Neural cell (in vitro differentiated cells): ENCODE results near the gene SOX5. TPM values are rescaled to one million over a fixed set of nuclear protein-coding genes. Genes with fewer than 3 reads are reported as not detected.
"Not testable (repeated sequence)": the region's sequence is repeated elsewhere in the genome, so short reads cannot be mapped to it uniquely, and the experiment has no call there.

ENCODE experiments used
- H2AFZ ChIP-seq: fragments of 200-600, 300-800 bp; sonication (generic), shearing (Covaris generic); 2 replicates; pipeline ENCODE4 v1.6.0; 2014; ENCODE audit warnings: low read depth, mild to moderate bottlenecking, antibody characterized with exemption, low read length, moderate library complexity
- H3F3A ChIP-seq: fragments of 200-600 bp; shearing (Covaris generic); 2 replicates; pipeline ENCODE4 v1.6.1; 2016; ENCODE audit warnings: mild to moderate bottlenecking, moderate library complexity, mixed read lengths, antibody characterized with exemption, low read length; ENCODE audit not compliant: insufficient read depth, poor library complexity, severe bottlenecking
- H3K27ac ChIP-seq: fragments of 200-600, 300-800 bp; sonication (generic), shearing (Covaris generic); 2 replicates; pipeline ENCODE4 v1.5.1; 2014; ENCODE audit warnings: mild to moderate bottlenecking, low read length, moderate library complexity
- H3K27me3 ChIP-seq: fragments of 300-800, 200-600 bp; sonication (generic), shearing (Covaris generic); 2 replicates; pipeline ENCODE4 v1.6.0; 2014; ENCODE audit warnings: mild to moderate bottlenecking, low read depth, low read length, moderate library complexity; ENCODE audit not compliant: insufficient read depth
- H3K36me3 ChIP-seq: fragments of 300-800, 200-600 bp; sonication (generic), shearing (Covaris generic); 2 replicates; pipeline ENCODE4 v1.5.1; 2014; ENCODE audit warnings: mild to moderate bottlenecking, antibody characterized with exemption, low read length, moderate library complexity; ENCODE audit not compliant: insufficient read depth
- H3K4me2 ChIP-seq: fragments of 300-800, 200-600 bp; sonication (generic), shearing (Covaris generic); 2 replicates; pipeline ENCODE4 v1.6.0; 2014; ENCODE audit warnings: mild to moderate bottlenecking, low read length
- H3K4me3 ChIP-seq: fragments of 300-800, 200-600 bp; sonication (generic), shearing (Covaris generic); 2 replicates; pipeline ENCODE4 v1.5.1; 2014; ENCODE audit warnings: mild to moderate bottlenecking, low read length, moderate library complexity
- H3K79me2 ChIP-seq: fragments of 200-600 bp; shearing (Covaris generic); replicated peaks from 2 replicates; pipeline ENCODE4 v1.6.0; 2014; ENCODE audit warnings: mild to moderate bottlenecking, low read length, moderate library complexity; ENCODE audit not compliant: insufficient read depth
- H3K9ac ChIP-seq: fragments of 300-800, 200-600 bp; sonication (generic), shearing (Covaris generic); 2 replicates; pipeline ENCODE4 v1.6.1; 2016; ENCODE audit warnings: mild to moderate bottlenecking, low read length, mixed read lengths
- H3K9me2 ChIP-seq: fragments of 200-600 bp; shearing (Covaris generic); 2 replicates; pipeline ENCODE4 v1.6.1; 2016; ENCODE audit warnings: mild to moderate bottlenecking, low read length, mixed read lengths; ENCODE audit not compliant: insufficient read depth
- H3K9me3 ChIP-seq: fragments of 200-600, 300-800 bp; sonication (generic), shearing (Covaris generic); 2 replicates; pipeline ENCODE4 v1.6.1; 2016; ENCODE audit warnings: mild to moderate bottlenecking, mixed run types, low read length, moderate library complexity, mixed read lengths
- H4K20me1 ChIP-seq: fragments of 200-600 bp; shearing (Covaris generic); 2 replicates; pipeline ENCODE4 v1.6.1; 2016; ENCODE audit warnings: mild to moderate bottlenecking, mixed run types; ENCODE audit not compliant: insufficient read depth
- EP300 ChIP-seq: fragments of 450-650 bp; conservative IDR thresholded peaks from 2 replicates; pipeline ENCODE4 v1.6.1; 2014; ENCODE audit warnings: antibody characterized with exemption, mild to moderate bottlenecking, moderate library complexity; ENCODE audit not compliant: poor library complexity, severe bottlenecking
- EZH2 ChIP-seq: fragments of 200-600, 300-800 bp; shearing (Covaris generic), sonication (generic); IDR thresholded peaks from 2 replicates; pipeline ENCODE4 v1.6.1; 2014; ENCODE audit warnings: antibody characterized with exemption, low read length, borderline replicate concordance, mild to moderate bottlenecking; ENCODE audit not compliant: insufficient read depth, poor library complexity, severe bottlenecking
- MXI1 ChIP-seq: fragments of 450-650 bp; conservative IDR thresholded peaks from 2 replicates; pipeline ENCODE4 v1.6.1; 2014; ENCODE audit warnings: antibody characterized with exemption, mild to moderate bottlenecking; ENCODE audit not compliant: poor library complexity, severe bottlenecking
- POLR2AphosphoS5 ChIP-seq: IDR thresholded peaks from 2 replicates; pipeline ENCODE4 v1.6.1; 2012
- RAD21 ChIP-seq: fragments of 450-650 bp; conservative IDR thresholded peaks from 2 replicates; pipeline ENCODE4 v1.6.1; 2014; ENCODE audit warnings: antibody characterized with exemption, mild to moderate bottlenecking, moderate library complexity
- SMC3 ChIP-seq: fragments of 450-650 bp; conservative IDR thresholded peaks from 2 replicates; pipeline ENCODE4 v1.6.1; 2014; ENCODE audit warnings: antibody characterized with exemption, mild to moderate bottlenecking, moderate library complexity; ENCODE audit not compliant: poor library complexity
- TAF1 ChIP-seq: IDR thresholded peaks from 2 replicates; pipeline ENCODE4 v1.6.1; 2012; ENCODE audit warnings: low read depth
- polyA plus RNA-seq: library from polyadenylated mRNA; depleted of rRNA; stranded (reverse); fragments of >200 nt; gene quantifications from 2 replicates; pipeline ENCODE4 v1.2.3, GENCODE V29; 2014
- TF ChIP-seq, protein P1 (sequence below): fragments of 450-650 bp; IDR thresholded peaks from 2 replicates; pipeline ENCODE4 v1.5.1; 2014; ENCODE audit warnings: antibody characterized with exemption, mild to moderate bottlenecking, moderate library complexity; ENCODE audit not compliant: poor library complexity, severe bottlenecking
- TF ChIP-seq, protein P2 (sequence below): IDR thresholded peaks from 2 replicates; pipeline ENCODE4 v1.6.1; 2012; ENCODE audit warnings: borderline replicate concordance

The SOX5 gene
- polyA plus RNA-seq, 1 donor from 2014 or later: 1.8 TPM

DNA sequence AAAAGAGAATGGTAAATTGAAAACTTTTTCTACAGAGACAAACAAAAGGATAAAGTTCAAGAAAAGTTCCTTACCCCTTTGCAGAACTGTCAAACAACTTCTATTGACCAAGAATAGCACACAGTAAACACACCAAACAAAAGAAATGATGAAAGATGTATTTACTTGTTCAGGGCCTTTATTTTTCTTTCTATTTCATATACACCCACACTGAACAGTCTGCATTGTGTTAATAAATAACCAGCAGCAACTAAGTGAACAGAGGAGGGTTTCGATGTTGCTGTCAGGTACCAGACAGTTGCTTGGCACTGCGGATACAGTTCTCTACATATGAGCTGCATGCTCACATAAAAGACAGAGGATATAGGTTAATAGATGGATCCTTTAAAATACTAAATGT, 122.1 kb downstream of the SOX5 start:
- Histone ChIP-seq H3K27me3 (no peaks in the 10 kb centered on the region), H3K9ac (no peak overlapping the region), H3F3A (no peaks in the 10 kb centered on the region), H3K79me2 (peaks cover 5% of the 10 kb centered on the region), H3K4me2 (no peak overlapping the region), H3K4me3 (no peak overlapping the region), H2AFZ (no peak overlapping the region), H3K9me2 (no peaks in the 10 kb centered on the region), H4K20me1 (no peaks in the 10 kb centered on the region), H3K27ac (no peak overlapping the region), H3K36me3 (no peaks in the 10 kb centered on the region), H3K9me3 (peaks cover 2% of the 10 kb centered on the region)
- no peak for TF ChIP-seq POLR2AphosphoS5
- no peak for TF ChIP-seq TAF1
- TF ChIP-seq EP300: no peak
- no peak for TF ChIP-seq SMC3
- TF ChIP-seq, protein P1, sequence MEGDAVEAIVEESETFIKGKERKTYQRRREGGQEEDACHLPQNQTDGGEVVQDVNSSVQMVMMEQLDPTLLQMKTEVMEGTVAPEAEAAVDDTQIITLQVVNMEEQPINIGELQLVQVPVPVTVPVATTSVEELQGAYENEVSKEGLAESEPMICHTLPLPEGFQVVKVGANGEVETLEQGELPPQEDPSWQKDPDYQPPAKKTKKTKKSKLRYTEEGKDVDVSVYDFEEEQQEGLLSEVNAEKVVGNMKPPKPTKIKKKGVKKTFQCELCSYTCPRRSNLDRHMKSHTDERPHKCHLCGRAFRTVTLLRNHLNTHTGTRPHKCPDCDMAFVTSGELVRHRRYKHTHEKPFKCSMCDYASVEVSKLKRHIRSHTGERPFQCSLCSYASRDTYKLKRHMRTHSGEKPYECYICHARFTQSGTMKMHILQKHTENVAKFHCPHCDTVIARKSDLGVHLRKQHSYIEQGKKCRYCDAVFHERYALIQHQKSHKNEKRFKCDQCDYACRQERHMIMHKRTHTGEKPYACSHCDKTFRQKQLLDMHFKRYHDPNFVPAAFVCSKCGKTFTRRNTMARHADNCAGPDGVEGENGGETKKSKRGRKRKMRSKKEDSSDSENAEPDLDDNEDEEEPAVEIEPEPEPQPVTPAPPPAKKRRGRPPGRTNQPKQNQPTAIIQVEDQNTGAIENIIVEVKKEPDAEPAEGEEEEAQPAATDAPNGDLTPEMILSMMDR: no peak
- TF ChIP-seq MXI1: no peak
- TF ChIP-seq EZH2: no peak
- TF ChIP-seq, protein P2, sequence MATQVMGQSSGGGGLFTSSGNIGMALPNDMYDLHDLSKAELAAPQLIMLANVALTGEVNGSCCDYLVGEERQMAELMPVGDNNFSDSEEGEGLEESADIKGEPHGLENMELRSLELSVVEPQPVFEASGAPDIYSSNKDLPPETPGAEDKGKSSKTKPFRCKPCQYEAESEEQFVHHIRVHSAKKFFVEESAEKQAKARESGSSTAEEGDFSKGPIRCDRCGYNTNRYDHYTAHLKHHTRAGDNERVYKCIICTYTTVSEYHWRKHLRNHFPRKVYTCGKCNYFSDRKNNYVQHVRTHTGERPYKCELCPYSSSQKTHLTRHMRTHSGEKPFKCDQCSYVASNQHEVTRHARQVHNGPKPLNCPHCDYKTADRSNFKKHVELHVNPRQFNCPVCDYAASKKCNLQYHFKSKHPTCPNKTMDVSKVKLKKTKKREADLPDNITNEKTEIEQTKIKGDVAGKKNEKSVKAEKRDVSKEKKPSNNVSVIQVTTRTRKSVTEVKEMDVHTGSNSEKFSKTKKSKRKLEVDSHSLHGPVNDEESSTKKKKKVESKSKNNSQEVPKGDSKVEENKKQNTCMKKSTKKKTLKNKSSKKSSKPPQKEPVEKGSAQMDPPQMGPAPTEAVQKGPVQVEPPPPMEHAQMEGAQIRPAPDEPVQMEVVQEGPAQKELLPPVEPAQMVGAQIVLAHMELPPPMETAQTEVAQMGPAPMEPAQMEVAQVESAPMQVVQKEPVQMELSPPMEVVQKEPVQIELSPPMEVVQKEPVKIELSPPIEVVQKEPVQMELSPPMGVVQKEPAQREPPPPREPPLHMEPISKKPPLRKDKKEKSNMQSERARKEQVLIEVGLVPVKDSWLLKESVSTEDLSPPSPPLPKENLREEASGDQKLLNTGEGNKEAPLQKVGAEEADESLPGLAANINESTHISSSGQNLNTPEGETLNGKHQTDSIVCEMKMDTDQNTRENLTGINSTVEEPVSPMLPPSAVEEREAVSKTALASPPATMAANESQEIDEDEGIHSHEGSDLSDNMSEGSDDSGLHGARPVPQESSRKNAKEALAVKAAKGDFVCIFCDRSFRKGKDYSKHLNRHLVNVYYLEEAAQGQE: no peak
- TF ChIP-seq RAD21: no peak

DNA sequence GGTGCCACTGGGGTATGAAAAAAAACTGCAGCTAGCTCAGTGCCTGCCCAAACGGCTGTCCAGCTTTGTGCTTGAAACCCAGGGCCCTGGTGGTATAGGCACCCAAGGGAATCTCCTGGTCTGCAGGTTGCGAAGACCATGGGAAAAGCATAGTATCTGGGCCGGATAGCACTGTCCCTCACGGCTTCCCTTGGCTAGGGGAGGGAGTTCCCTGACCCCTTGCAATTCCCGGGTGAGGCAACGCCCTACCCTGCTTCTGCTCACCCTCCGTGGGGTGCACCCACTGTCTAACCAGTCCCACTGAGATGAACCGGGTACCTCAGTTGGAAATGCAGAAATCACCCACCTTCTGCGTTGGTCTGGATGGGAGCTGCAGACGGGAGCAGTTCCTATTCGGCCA, 124.3 kb downstream of the SOX5 start:
- not testable (repeated sequence) for H3K36me3 ChIP-seq, H3K27me3 ChIP-seq, H4K20me1 ChIP-seq, H3K9me3 ChIP-seq, H3K9me2 ChIP-seq, H3K79me2 ChIP-seq, H3K9ac ChIP-seq, H3K4me2 ChIP-seq, H3F3A ChIP-seq, H2AFZ ChIP-seq, H3K27ac ChIP-seq, H3K4me3 ChIP-seq

DNA sequence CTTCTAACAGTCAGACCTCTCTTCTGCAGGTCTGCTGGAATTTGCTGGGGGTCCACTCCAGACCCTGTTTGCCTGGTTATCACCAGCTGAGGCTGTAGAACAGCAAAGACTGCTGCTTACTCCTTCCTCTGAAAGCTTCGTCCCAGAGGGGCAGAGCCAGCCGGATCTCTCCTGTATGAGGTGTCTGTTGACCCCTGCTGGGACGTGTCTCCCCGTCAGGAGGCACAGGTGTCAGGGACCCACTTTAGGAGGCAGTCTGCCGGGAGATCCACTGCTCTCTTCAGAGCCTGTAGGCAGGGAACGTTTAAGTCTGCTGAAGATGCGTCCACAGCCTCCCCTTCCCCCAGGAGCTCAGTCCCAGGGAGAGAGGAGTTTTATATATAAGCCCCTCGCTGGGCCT, 125.1 kb downstream of the SOX5 start:
- Histone ChIP-seq H3K79me2 (peaks cover 5% of the 10 kb centered on the region), H3K9ac (no peak overlapping the region), H3K4me2 (no peak overlapping the region), H3K36me3 (no peaks in the 10 kb centered on the region), H3K9me2 (no peaks in the 10 kb centered on the region), H3K27ac (no peak overlapping the region), H3K4me3 (no peak overlapping the region), H2AFZ (no peak overlapping the region), H3K27me3 (no peaks in the 10 kb centered on the region), H4K20me1 (no peaks in the 10 kb centered on the region), H3K9me3 (peaks cover 2% of the 10 kb centered on the region), H3F3A (no peaks in the 10 kb centered on the region)
- no peak for TF ChIP-seq SMC3
- TF ChIP-seq, protein P2: no peak
- no peak for TF ChIP-seq EZH2
- TF ChIP-seq, protein P1: no peak
- no peak for TF ChIP-seq EP300
- TF ChIP-seq POLR2AphosphoS5: no peak
- no peak for TF ChIP-seq RAD21
- TF ChIP-seq TAF1: no peak
- no peak for TF ChIP-seq MXI1
